GM12891 (cell line): ENCODE data around the gene CNDP2.
A peak's percentile ranks its signal among the peaks of the same experiment; 100 is the strongest.

Experiments
- DNase-seq: peaks from one replicate; pipeline ENCODE4 v3.0.0; 2011; ENCODE audit warnings: low spot score; ENCODE audit not compliant: insufficient read length
- FAIRE-seq: peaks from 2 replicates; lab custom pipeline; 2011; peaks lifted over from hg19 to GRCh38; lab: Jason Lieb, UNC
- PAX5 ChIP-seq: IDR thresholded peaks from 2 replicates; pipeline ENCODE4 v1.6.1; 2011; ENCODE audit warnings: low read length, moderate library complexity, mild to moderate bottlenecking; ENCODE audit not compliant: insufficient read depth, severe bottlenecking
- POLR2A ChIP-seq: IDR thresholded peaks from 2 replicates; pipeline ENCODE4 v1.6.1; 2011; ENCODE audit warnings: low read depth, low read length, control low read depth
- POLR2AphosphoS5 ChIP-seq: IDR thresholded peaks from 2 replicates; pipeline ENCODE4 v1.6.1; 2011; ENCODE audit warnings: low read depth, low read length, control low read depth
- POU2F2 ChIP-seq: IDR thresholded peaks from 2 replicates; pipeline ENCODE4 v1.6.1; 2011; ENCODE audit warnings: low read depth, mild to moderate bottlenecking, control low read depth, low read length, moderate library complexity
- SPI1 ChIP-seq: IDR thresholded peaks from 2 replicates; pipeline ENCODE4 v1.6.1; 2011; ENCODE audit warnings: low read depth, low read length, control low read depth
- TAF1 ChIP-seq: IDR thresholded peaks from 2 replicates; pipeline ENCODE4 v1.6.1; 2011; ENCODE audit warnings: low read depth, low read length, control low read depth

CNDP2 gene

GRCh38 chr18:74546007-74546406 lies 49.8 kb downstream of the CNDP2 start:
- no peak for TF ChIP-seq SPI1
- no peak for TF ChIP-seq POU2F2
- TF ChIP-seq POLR2A, result no peak
- no peak for TF ChIP-seq TAF1
- no peak for TF ChIP-seq POLR2AphosphoS5
- no peak for TF ChIP-seq PAX5
- FAIRE-seq, result no peak
- DNase-seq, result no peak

DNA sequence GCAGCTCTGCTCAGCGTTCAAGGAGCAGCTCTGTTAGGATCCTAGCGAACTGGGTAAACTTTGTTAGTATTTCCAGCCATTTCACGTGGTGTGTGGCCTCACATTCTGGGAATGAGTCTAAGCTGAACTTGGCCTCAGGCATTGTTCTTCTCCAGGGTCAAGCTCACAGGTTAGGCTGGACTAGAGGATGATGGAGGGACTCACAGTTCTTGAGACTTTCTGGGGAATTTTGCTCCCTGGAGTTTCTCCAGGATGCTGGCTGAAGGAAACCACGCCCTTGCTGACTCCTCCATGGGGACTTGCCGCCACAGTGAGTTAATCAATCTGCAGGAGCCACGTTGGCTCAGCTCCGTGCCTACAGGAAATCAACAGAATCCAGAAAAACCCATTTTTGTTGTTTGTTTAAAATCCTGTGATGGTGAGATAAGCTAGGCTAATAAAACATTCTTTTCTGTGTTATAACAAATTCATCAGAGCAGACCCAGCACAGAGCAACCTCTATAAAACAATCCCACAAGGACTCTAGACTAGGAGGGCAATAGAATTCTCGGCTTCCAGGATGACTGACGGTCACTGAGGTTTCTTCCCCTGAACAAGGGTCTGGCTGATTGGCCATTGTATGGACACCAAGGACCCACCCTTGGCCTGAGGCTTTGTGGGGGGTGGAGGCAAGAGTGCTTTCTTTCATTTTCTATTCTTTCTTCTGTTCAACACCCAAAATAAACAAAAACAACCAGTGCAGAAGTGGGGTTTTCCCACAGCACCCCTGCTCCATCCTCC lies 50.8 kb downstream of the CNDP2 start:
- FAIRE-seq (no peak), DNase-seq (no peak)
- no peak for TF ChIP-seq POLR2AphosphoS5
- TF ChIP-seq POU2F2, result no peak
- no peak for TF ChIP-seq SPI1
- TF ChIP-seq POLR2A, result no peak
- no peak for TF ChIP-seq PAX5
- no peak for TF ChIP-seq TAF1

DNA sequence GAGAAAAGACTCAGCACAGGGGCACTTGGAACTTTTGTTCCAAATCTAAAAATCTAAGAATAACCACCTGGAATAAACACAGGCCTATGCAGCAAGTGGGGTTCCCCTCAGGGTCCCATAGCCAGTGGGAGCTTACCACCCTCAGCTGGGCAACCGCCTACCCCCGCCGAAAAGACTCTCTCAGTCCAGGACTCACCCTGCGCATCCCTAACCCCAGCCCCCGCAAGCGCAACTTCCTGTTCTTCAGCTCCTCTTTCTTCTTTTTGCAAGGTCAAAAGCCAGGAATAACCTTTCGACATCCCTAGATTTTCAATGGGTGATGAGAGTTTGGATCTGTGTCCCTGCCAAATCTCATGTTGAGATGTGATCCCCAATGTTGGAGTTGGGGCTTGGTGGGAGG lies 51.7 kb downstream of the CNDP2 start:
- DNase-seq (no peak), FAIRE-seq (no peak)
- TF ChIP-seq PAX5 (no peak), POLR2A (no peak), SPI1 (no peak), POU2F2 (no peak), POLR2AphosphoS5 (no peak)

DNA sequence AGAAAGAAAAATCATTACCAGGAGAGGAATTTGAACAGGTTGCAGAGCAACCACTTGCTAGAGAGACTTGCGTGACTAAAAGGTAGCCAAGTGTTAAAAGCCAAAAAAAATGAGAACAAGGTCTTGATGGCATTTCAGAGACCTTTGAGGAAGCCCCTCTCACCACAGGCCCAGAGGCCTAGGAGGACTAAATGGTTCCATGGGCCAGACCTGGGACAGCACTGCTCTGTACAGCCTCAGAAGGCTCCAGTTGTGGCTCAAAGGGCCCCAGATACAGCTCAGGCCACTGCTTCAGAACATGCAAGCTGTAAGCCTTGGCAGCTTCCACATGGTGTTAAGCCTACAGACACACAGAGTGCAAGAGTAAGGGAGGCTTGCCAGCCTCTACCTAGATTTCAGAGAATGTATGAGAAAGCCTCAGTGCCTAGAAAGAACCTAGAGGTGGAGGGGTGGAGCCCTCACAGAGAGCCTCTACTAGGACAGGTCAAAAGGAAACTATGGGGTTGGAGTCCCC lies 53.5 kb downstream of the CNDP2 start:
- FAIRE-seq, result no peak
- no peak for TF ChIP-seq POU2F2
- no peak for TF ChIP-seq POLR2A
- TF ChIP-seq SPI1, result no peak
- no peak for TF ChIP-seq POLR2AphosphoS5
- TF ChIP-seq TAF1, result no peak
- no peak for DNase-seq

DNA sequence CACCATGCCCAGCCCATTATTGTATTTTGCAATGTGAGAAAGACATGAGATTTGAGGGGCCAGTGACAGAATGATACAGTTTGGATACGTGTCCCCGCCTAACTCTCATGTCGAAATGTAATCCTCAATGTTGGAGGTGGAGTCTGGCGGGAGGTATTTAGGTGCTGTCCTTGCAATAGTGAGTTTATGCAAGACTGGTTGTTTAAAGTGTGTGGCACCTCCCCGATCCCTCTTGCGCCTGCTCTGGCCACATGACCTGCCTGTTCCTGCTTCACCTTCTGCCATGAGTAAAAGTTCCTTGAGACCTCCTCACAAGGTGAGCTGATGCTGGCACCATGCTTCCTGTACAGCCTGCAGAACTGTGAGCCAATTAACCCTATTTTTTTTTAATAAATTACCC lies 54.7 kb downstream of the CNDP2 start:
- TF ChIP-seq POLR2A, result no peak
- no peak for TF ChIP-seq POLR2AphosphoS5
- no peak for TF ChIP-seq PAX5
- TF ChIP-seq SPI1, result no peak
- DNase-seq (no peak), FAIRE-seq (no peak)

DNA sequence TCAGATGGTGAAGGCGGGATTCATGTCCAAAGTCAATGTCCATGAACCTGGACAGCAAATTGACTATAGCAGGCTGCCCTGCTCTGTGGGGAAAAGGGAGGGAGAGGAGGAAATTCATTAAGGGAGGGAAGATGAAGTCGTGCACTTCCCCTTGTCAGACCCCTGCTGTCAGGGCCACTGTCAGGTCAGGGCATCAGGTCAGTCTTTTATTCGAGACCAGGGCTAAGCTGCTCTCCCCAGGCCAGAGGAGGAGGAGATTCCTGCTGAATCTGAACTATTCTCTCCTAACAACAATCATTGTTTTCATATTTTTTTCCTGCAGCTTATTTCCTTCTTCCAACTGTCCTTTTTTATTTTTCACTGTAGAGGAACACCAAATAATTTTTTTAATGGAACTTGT lies 55.3 kb downstream of the CNDP2 start:
- no peak for DNase-seq
- no peak for TF ChIP-seq POLR2A
- TF ChIP-seq TAF1, result no peak
- TF ChIP-seq POU2F2, result no peak
- FAIRE-seq, result no peak

- FAIRE-seq (peak; percentile 88), DNase-seq (peak; percentile 69)
- no peak for TF ChIP-seq SPI1
- TF ChIP-seq POU2F2, result no peak
- no peak for TF ChIP-seq PAX5
- TF ChIP-seq POLR2A, result no peak
- TF ChIP-seq TAF1, result no peak
- no peak for TF ChIP-seq POLR2AphosphoS5
Measured at GRCh38 chr18:74551936-74552555, 55.9 kb downstream of the CNDP2 start.

DNA sequence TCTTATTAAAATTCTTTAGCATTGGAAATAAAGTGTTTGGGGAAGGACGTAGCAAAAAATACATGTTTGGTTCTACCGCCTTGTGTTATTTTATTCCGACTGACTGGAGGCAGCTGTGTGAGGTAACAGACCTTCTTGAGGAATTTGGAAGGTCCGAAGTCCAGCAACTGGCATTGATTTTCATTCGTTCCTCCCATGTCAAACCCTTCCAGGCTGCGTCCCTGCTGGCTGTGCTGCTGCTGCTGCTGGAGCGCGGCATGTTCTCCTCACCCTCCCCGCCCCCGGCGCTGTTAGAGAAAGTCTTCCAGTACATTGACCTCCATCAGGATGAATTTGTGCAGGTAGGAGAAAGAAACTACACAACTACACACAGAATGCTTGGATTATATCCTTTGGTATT lies 60.0 kb downstream of the CNDP2 start:
- TF ChIP-seq SPI1 (no peak), PAX5 (no peak), POU2F2 (no peak), POLR2AphosphoS5 (no peak), POLR2A (no peak), TAF1 (no peak)
- DNase-seq, result no peak
- FAIRE-seq, result no peak

DNA sequence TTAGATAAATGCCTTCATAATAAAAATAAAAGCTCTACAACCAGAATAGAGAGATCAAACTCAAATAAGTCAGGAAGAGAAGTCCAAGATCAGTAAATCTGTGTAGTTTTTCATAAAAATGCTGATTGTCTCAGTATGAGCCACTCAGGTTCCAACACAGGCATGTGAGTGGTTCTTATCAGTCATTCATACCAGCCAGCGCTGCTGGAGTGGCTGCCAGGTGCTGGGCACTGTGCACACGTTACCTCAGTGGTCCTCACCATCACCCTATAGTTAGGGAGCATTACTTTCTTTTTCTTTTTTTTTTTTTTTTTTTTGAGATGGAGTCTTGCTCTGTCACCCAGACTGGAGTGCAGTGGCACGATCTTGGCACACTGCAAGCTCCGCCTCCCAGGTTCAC lies 61.9 kb downstream of the CNDP2 start:
- FAIRE-seq (no peak), DNase-seq (no peak)
- TF ChIP-seq POU2F2 (no peak), PAX5 (no peak), SPI1 (no peak), POLR2A (no peak), TAF1 (no peak), POLR2AphosphoS5 (no peak)

DNA sequence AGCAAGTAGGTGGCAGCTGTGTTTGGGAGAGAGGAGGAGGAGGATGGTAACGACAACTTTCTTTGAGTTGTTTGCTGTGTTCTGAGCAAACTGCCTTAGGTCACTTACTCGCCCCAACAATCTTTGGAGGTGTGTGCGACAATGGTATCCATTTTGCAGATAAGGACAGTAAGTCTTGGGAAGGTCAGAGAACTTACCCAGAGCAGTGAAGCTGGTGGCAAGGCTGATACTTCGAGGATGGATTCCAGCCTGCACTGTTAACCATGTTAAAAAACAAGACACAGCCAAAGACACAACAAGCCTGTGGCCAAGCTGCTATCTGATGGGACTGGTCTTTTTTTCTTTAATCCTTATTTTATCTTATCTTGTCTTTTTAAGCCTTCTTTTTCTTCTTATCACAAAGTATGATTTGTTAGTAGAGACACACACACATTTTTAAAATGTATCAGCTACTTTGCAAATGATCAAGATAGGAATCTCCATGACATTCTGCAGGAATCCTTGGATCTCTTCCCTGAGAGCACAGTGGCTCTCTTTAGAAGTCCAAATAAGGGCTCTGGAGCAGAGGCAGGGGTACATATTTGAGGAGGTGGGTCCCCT lies 66.1 kb downstream of the CNDP2 start:
- no peak for FAIRE-seq
- no peak for TF ChIP-seq TAF1
- no peak for TF ChIP-seq POLR2A
- TF ChIP-seq POU2F2, result no peak
- TF ChIP-seq SPI1, result no peak
- TF ChIP-seq PAX5, result no peak
- no peak for TF ChIP-seq POLR2AphosphoS5
- no peak for DNase-seq
